OCI-LY3 (cell line): Measurements from ENCODE around the gene ZNF816.

ENCODE experiments used
- H2AFZ ChIP-seq: fragments of 200-600, 300-600 bp; shearing (Covaris generic); 2 replicates; pipeline ENCODE4 v1.6.0; 2014; ENCODE audit warnings: antibody characterized with exemption, low read depth, low read length
- H3K27ac ChIP-seq: fragments of 200-600, 300-600 bp; sonication (generic); 2 replicates; pipeline ENCODE4 v1.5.1; 2014; ENCODE audit warnings: mild to moderate bottlenecking, low read length, moderate library complexity, mixed read lengths
- H3K27me3 ChIP-seq: fragments of 200-600, 300-600 bp; sonication (generic); 2 replicates; pipeline ENCODE4 v1.6.1; 2014; ENCODE audit warnings: low read depth, low read length, mixed read lengths
- H3K36me3 ChIP-seq: fragments of 200-600, 300-600 bp; sonication (generic); replicated peaks from 2 replicates; pipeline ENCODE3; 2014; ENCODE audit warnings: low read depth, low read length, mixed read lengths
- H3K4me1 ChIP-seq: fragments of 300-600, 200-600 bp; sonication (generic); 2 replicates; pipeline ENCODE4 v1.6.1; 2014; ENCODE audit warnings: low read length, mixed read lengths
- H3K4me2 ChIP-seq: fragments of 200-600, 300-600 bp; sonication (generic); 2 replicates; pipeline ENCODE4 v1.6.1; 2014; ENCODE audit warnings: low read length, mixed read lengths
- H3K4me3 ChIP-seq: fragments of 300-600, 200-600 bp; sonication (generic); 2 replicates; pipeline ENCODE4 v1.5.1; 2014; ENCODE audit warnings: antibody characterized with exemption, mild to moderate bottlenecking, low read length, moderate library complexity
- H3K79me2 ChIP-seq: fragments of 300-600, 200-600 bp; shearing (Covaris generic); 2 replicates; pipeline ENCODE4 v1.6.1; 2014; ENCODE audit warnings: mild to moderate bottlenecking, low read length, mixed read lengths
- H3K9ac ChIP-seq: fragments of 300-600, 200-600 bp; shearing (Covaris generic); 2 replicates; pipeline ENCODE4 v1.6.0; 2014; ENCODE audit warnings: mild to moderate bottlenecking, low read length, moderate library complexity
- H3K9me3 ChIP-seq: fragments of 200-600, 300-600 bp; shearing (Covaris generic); 2 replicates; pipeline ENCODE4 v1.6.1; 2014; ENCODE audit warnings: low read length, mixed read lengths; ENCODE audit not compliant: insufficient read depth
- H4K20me1 ChIP-seq: fragments of 200-600, 300-600 bp; sonication (generic); 2 replicates; pipeline ENCODE4 v1.6.1; 2016; ENCODE audit warnings: low read length, mixed read lengths; ENCODE audit not compliant: insufficient read depth
- CTCF ChIP-seq: fragments of 200-600, 300-600 bp; sonication (generic); IDR thresholded peaks from 2 replicates; pipeline ENCODE4 v1.5.1; 2014; ENCODE audit warnings: antibody characterized with exemption, low read length, low read depth
- EZH2phosphoT487 ChIP-seq: fragments of 200-600 bp; shearing (Covaris generic); IDR thresholded peaks from 2 replicates; pipeline ENCODE4 v1.6.1; 2018; ENCODE audit warnings: antibody characterized with exemption, mixed run types, low read depth

Gene ZNF816

DNA sequence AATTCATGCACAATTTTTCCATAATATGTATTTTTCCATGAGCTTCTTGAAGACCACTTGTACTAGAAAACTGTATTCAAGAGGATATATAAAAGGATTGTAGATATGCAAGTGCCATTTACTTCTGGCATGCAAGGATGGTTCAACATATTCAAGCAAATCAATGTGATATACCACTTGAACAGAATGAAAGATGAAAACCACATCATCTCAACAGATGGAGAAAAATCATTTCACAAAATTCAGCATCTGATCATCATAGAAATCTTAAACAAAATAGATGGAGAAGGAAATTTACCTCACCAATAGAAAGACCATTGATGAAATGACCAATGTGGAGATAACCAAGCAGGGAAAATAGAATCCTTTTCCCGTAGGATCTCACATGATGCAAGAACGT is 5.1 kb upstream of the ZNF816 start:
- Histone ChIP-seq H3K4me2 (no peak overlapping the region), H3K4me3 (no peak overlapping the region), H3K79me2 (no peaks in the 10 kb centered on the region), H4K20me1 (no peaks in the 10 kb centered on the region), H3K27ac (no peak overlapping the region), H3K27me3 (no peaks in the 10 kb centered on the region; the same call in 1 of the 2 replicates), H3K9ac (no peak overlapping the region), H3K9me3 (peaks cover 19% of the 10 kb centered on the region; the same call in 1 of the 2 replicates), H3K4me1 (0 out of 2 replicates have a peak, but pooled peaks cover 4% of the 10 kb centered on the region), H2AFZ (no peak overlapping the region), H3K36me3 (peaks cover 8% of the 10 kb centered on the region)
- TF ChIP-seq CTCF (no peak), EZH2phosphoT487 (no peak)

DNA sequence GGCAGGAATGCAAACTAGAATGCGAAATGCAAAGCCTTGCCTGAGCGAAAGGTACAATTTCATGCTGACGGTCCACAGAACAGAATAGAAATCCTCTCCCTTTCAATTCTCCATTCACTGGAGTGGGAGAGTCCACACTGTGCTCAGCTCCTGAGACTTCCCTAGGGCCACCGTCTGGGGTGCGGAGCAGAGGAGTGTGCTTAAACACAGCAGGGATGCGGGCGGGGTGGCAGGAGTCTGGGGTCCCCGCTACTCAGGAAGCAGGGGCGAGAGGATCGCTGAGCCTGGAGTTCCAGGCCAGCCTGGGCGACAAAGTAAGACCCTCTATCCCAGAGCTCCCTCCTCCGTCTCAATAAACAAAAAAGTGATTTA is 552 bp upstream of the ZNF816 start:
- Histone ChIP-seq H3K36me3 (peaks cover 36% of the 10 kb centered on the region), H4K20me1 (no peaks in the 10 kb centered on the region), H2AFZ (peak overlapping the region; percentile 67), H3K79me2 (peaks cover 44% of the 10 kb centered on the region), H3K27ac (no peak overlapping the region), H3K4me2 (peak overlapping the region; percentile 81), H3K9ac (peak overlapping the region; percentile 53), H3K27me3 (no peaks in the 10 kb centered on the region), H3K4me3 (peak overlapping the region; percentile 88), H3K9me3 (peaks cover 11% of the 10 kb centered on the region; the same call in 1 of the 2 replicates), H3K4me1 (peaks cover 13% of the 10 kb centered on the region)
- TF ChIP-seq CTCF (no peak), EZH2phosphoT487 (no peak)

DNA sequence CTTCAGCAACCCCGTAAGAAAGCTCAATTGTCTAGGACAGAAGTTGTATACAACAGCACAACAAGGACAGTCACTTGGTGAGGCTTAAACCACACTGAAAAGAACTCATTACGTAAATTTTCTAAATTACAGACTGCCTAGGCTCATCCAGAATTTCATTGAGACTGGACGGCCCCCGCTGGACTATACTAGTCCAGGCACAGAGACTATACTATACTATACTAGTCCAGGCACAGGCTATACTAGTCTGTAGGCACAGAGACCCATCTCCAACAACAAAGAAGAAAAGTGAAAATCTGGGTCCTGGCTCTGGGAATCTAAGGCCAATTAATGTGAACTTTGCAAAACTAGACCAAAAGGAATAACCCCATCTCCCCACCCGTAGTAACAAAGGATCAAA is 700 bp downstream of the ZNF816 start:
- Histone ChIP-seq H3K4me1 (peaks cover 13% of the 10 kb centered on the region), H3K4me2 (peak overlapping the region; percentile 93), H3K27me3 (no peaks in the 10 kb centered on the region), H3K27ac (peak overlapping the region; percentile 44), H3K4me3 (peak overlapping the region; percentile 88), H2AFZ (peak overlapping the region; percentile 31; the same call in 1 of the 2 replicates), H4K20me1 (no peaks in the 10 kb centered on the region), H3K9me3 (peaks cover 9% of the 10 kb centered on the region; the same call in 1 of the 2 replicates), H3K79me2 (peaks cover 56% of the 10 kb centered on the region), H3K9ac (peak overlapping the region; percentile 85), H3K36me3 (peaks cover 49% of the 10 kb centered on the region)
- TF ChIP-seq CTCF (no peak), EZH2phosphoT487 (no peak)

- H3K36me3 ChIP-seq = peaks cover 71% of the 10 kb centered on the region
- H3K4me3 ChIP-seq = no peak overlapping the region
- H3K9ac ChIP-seq = no peak overlapping the region
- H3K4me1 ChIP-seq = peaks cover 13% of the 10 kb centered on the region
- peaks cover 58% of the 10 kb centered on the region for H3K79me2 ChIP-seq
- no peaks in the 10 kb centered on the region for H4K20me1 ChIP-seq
- no peak overlapping the region for H3K27ac ChIP-seq
- no peak overlapping the region for H3K4me2 ChIP-seq
- peaks cover 11% of the 10 kb centered on the region; the same call in 1 of the 2 replicates for H3K9me3 ChIP-seq
- TF ChIP-seq EZH2phosphoT487 (no peak), CTCF (no peak)
- H3K27me3 ChIP-seq = no peaks in the 10 kb centered on the region
- no peak overlapping the region for H2AFZ ChIP-seq
Observed at GRCh38 chr19:52959613-52960295, 2.9 kb downstream of the ZNF816 start.
